ACHN (cell line): ENCODE results near the gene KLHL1.

Source experiments
- DNase-seq: peaks from one replicate; pipeline ENCODE4 v3.0.0-alpha.2; 2015
- in situ Hi-C: cut with HindIII; loops from 2 replicates; pipeline ENCODE4 v1.10.0; 2017; ENCODE audit warnings: low sequenced_read_pairs, low pct_ligation_motif_present, low pct_unique_long_range_greater_than_20kb

The KLHL1 gene

DNA sequence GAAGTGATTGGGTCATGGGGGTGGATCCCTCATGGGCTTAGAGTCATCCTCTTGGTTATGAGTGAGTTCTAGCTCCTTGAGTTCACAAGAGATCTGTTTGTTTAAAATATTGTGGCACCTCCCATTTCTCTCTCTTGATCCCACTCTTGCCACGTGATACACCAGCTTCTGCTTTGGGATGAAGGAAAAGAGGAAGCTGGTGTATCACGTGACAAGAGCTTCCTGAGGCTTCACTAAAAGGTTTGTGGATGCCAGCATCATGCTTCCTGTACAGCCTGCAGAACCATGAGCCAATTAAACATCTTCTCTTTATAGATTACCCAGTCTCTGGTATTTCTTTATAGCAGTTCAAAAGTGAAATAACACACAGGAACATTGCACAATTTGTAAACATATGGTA lies 353.2 kb downstream of the KLHL1 start:
- DNase-seq, result no peak

DNA sequence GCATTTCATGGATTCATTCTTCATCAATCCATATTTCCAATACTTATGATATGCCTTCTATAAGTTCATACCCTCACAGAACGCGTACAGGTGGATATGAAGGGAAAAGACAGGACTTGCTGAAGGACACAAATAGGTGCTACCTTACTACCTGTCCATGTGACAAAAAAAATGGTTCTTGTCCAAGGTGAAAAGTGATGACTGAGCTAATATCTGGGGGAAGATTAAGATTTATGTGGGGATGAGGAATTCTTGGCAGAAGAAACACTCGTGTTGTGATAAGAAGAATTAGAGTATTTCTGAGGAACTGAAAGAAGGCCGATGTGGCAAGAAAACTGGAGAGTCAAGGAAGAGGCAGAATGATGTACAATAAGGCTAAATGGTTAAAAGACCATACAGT lies 357.0 kb downstream of the KLHL1 start:
- DNase-seq, result no peak
- in situ Hi-C loops, result no loop called here

More for the DNA sequence above, 353.2 kb downstream of the KLHL1 start:
- in situ Hi-C loops, result no loop called here

DNA sequence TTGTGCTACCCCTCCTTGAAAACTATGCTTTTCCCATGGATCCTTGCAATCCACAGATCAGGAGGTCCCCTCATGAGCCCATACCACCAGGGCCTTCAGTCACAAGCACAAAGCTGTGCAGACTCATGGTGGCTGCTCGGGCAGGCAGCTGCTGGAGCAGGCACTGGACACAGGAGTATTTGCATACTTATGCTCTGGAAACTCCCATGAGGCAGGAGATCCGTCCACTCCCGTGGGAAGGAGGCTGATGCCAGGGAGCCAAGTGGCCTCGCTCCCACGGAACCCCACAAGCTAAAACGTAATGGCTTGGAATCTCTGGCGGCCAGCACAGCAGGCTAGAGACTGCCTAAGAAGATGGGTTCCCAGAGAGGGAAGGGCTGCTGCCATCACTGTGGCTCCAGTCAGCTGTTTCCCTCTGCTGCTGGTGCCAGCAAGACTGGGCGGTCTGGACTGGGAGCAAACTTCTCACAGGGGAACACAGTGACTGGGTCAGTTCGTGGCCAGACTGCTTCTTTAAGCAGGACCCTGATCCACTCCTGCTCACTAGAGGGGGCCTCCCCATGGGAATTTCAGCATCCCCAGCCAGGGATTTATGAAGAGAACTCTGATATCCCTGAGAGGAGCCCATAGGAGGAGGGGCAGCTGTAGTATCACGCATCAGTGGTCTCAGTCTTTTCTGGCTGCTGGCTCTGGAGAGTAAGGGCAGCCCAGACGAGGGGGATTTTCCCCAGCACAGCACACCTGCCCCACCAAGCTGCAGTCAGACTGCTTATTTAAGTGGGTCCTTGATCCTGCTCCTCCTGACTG lies 370.9 kb downstream of the KLHL1 start:
- no peak for DNase-seq
- in situ Hi-C loops, result no loop called here

DNA sequence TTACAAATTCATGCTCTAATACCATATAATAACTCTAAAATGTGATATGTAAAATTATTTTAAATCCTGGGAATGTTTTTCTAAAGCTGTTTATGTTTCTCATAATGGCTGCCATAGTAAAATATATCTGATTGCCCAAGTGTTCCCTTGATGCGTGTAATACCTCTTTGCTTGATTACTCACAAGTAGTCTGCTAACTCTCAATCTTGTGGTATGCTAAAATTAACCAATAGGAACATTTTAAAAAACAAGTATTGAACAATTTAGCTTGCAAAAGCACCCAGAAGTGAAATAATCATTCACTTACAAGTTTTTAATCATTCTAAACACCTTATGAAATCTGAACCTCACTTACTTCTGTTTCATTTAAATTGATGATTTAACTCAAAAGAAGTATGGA lies 386.6 kb downstream of the KLHL1 start:
- DNase-seq, result no peak
- in situ Hi-C loops, result no loop called here

DNA sequence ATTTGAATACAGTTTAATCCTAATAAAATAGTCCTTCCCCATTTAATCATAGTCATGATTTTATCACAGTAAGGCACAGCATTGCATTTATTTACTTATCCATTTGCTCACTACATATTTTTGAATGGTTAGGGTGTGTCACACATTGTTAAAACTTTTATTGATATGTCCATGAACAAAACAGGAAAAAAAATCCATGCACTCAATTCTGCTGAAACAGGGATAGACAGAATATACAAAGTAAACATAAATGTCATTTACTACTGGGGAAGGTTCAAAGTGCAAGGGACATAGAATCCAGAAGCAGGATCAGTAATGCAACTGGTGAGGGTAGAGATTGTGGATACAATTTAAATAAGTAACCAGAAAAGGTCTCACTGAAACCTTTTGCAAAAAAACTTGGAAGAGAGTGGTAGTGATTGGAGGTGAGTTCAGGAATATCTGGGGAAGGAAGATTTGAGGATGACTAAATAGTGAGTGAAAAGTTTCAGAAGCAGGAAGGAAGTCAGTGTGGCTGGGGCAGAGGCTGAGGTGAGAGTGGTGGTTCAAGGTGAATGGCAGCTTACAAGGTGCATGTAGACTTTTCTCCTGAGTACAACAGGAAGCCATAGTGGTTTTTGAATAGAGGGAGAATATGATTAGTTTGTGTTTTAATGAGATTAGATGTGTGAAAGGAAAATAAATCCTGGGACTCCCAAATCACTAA lies 387.8 kb downstream of the KLHL1 start:
- no peak for DNase-seq
- in situ Hi-C loops, result no loop called here

DNA sequence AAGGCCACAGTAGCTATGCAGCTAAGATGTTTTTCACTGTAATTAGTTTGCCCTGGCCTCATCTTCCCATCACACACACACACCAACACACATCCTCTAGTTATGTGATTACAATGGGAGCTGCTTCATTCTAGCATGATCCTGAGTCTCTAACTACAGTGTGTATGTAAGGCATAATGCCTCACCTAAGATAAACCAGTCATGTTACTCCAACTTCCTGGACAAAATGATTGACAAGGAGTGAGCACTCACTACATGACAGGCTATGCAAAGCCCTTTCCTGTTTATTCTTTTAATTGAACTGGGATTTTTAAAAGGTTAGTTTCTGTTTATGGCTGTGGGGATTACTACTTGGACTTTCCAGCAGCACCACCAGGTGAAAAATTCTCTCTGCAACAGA lies 401.4 kb downstream of the KLHL1 start:
- in situ Hi-C loops, result no loop called here
- no peak for DNase-seq

DNA sequence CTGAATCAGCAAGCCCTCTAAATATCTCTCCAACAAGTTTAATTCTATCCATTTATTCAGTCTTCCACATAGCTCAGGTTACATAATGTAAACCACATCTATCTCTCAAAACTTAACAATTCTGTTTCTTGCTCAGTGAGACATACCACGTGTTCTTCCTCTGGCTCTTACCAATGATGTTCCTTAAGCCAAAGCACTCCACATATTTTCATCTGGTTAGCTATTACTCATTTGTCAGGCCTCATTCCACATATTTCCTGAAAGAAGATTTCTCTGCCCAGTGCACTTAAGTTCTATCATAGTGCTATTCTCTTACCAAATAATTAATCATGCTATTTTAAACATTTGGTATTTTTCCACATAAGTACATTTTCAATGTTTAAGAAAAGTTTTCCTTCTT lies 403.9 kb downstream of the KLHL1 start:
- in situ Hi-C loops, result no loop called here
- DNase-seq, result peak; percentile 61

DNA sequence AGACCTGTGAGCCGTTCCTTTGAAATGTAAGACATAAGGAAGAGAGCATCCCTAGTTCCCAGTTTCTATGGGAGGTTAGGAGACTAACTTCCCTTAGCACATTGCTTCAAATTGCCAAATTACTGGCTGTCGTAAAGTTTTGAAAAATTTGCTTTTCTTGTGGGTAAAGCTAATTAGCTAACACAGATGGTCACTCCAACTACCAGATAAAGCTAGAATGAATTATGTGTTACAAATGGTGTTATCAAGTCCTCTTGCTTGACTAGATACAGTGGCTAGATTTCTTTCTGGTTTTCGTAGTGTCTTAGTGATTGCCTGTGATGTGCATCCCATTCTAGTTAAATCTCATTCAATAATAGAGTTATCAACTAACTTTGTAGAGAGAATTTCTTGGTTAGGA lies 417.3 kb downstream of the KLHL1 start:
- in situ Hi-C loops, result no loop called here

DNA sequence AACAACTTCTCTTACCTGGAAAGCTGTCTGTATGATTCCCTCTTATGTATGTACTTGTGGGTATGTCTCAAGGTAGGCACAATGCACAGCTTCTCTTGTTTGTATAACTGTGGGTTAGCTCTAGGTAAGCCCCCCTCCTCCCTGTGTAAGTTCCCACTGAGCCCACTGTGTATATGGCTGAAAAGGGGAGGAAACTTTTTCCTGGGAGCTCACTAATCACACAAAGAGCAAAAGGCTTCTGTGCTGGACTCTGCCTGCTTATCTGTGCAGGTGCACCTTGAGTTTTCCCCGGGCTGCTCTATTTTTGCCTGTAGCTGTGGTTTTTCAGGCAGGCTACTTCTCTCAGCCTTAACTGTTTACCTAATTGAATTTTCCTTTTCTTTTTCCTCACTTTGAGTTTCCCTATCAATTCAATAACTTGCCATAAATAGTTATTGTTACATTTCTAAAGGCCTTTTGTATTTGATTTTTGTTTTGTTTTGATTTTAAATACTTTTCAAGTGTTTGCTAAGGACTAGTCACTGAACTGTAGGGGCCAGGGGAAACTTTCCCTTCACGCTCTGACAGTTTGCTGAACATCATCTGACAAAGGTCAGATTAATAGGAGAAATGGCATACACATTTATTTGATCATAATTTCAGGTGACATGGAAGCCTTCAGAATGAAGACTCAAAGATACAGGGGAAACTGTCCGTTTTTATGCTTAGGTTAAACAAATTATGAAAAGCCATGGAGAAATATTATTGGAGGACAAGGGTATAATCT lies 424.1 kb downstream of the KLHL1 start:
- in situ Hi-C loops, result no loop called here
- DNase-seq, result no peak

More for the DNA sequence above, 417.3 kb downstream of the KLHL1 start:
- DNase-seq, result no peak

DNA sequence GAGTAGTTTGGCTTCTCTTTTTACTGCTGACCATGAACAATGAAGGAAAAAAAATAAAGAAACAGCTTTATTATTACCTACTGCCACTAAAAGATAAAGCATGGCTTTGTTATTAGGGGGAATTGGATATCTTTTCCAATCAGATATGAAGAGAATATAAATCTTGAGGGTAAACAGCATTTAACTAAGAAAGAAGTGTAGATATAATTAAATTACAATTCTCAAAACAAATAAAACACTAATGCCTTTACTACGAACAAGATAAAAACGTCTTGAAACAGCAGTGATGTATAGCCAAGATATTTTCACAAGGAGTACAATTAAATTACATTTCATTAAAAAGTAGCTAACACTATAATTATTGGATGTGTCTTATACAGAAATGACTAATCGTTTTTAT lies 426.5 kb downstream of the KLHL1 start:
- no peak for DNase-seq
- in situ Hi-C loops, result no loop called here

DNA sequence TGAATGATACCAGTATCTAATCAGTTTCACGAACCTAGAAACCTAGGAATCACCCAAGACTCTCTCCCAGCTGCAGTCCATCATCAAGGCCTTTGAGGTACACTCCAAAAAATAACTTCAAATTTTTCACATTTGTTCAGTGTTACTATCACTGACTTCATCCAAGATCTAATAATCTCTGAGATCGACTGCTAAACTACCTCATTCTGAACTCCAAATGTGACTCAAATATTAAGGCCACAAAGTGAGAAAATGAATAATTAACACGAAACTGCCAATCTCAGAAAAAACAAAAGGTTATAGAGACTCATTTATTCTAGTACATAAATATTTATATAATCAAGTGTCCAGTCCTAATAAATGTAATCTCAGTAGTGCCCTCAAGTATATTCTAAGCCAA lies 430.9 kb downstream of the KLHL1 start:
- DNase-seq, result no peak
- in situ Hi-C loops, result no loop called here

DNA sequence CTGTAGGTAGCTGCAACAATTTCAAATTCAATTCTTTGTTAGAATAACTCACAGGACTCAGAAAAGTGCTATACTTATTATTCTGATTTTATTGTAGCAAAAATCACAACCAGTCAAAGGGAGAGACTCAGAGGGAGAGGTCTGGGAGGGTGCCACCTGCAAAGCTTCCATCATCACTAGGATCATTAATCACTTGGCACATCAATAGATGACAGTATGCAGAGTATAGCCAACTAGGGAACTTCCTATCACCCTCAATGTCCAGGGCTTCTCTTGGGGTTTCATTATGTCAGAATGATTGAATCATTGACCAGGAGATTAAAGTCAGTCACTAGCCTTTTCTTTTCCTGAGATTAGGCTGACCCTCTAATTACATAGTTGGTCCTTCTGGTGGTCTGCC lies 432.0 kb downstream of the KLHL1 start:
- no peak for DNase-seq

DNA sequence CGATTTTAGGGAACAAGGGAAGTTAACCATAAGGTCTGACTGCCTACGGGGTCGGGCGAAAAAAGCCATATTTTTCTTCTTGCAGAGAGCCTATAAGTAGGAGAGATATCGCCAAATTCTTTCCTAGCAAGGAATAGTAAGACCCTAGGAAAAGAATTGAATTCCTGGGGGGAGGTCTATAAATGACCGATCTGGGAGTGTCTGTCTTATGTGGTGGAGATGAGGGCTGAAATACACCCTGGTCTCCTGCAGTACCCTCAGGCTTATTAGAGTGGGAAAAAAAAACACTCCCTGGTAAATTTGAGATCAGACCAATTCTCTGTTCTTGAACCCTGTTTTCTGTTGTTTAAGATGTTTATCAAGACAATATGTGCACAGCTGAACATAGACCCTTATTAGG lies 448.1 kb downstream of the KLHL1 start:
- in situ Hi-C loops, result no loop called here
- no peak for DNase-seq

More for the DNA sequence above, 432.0 kb downstream of the KLHL1 start:
- in situ Hi-C loops, result no loop called here

DNA sequence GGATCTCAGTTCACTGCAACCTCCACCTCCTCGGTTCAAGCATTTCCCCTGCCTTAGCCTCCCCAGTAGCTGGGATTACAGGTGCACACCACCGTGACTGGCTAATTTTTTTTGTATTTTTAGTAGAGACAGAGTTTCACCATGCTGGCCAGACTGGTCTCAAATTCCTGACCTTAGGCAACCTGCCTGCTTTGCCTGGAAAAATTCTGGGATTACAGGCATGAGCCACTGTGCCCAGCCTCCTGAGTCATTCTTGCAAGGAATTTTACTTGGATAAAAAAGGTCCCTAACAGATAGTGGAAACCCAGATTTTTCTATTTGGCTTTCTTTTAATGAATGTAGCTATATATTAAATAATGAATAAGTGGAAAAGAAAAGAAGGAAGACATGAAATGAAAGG lies 450.6 kb downstream of the KLHL1 start:
- no peak for DNase-seq
- in situ Hi-C loops, result no loop called here

DNA sequence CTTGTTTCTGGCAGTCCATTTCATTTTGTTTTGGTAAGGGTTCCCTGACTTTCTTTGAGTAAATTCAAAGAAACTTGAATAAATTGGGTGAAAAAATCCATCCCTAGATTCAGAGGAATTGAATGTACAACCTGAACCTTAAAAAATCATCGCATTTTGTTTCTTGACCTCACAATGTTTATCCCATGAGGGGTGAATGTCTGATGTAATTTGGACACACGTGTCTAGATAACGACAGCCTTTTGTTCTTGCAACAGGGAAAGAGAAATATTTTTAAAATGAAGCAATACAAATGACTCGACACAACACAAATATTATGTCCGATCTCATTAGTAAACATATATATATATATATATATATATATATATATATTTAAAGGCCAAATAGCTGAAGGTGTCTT lies 453.9 kb downstream of the KLHL1 start:
- no peak for DNase-seq
- in situ Hi-C loops, result no loop called here
